NCI-H526 (cell line): ENCODE results near the gene DDAH2.
A peak's percentile ranks its signal among the peaks of the same experiment; 100 is the strongest.

Source experiments
- DNase-seq, 2 experiments: peaks; one replicate each; lab custom pipeline; 2025; lab: John Stamatoyannopoulos, UW

Gene DDAH2

GRCh38 chr6:31690231-31691077, 38.6 kb downstream of the DDAH2 start:
- DNase-seq = no peak

DNA sequence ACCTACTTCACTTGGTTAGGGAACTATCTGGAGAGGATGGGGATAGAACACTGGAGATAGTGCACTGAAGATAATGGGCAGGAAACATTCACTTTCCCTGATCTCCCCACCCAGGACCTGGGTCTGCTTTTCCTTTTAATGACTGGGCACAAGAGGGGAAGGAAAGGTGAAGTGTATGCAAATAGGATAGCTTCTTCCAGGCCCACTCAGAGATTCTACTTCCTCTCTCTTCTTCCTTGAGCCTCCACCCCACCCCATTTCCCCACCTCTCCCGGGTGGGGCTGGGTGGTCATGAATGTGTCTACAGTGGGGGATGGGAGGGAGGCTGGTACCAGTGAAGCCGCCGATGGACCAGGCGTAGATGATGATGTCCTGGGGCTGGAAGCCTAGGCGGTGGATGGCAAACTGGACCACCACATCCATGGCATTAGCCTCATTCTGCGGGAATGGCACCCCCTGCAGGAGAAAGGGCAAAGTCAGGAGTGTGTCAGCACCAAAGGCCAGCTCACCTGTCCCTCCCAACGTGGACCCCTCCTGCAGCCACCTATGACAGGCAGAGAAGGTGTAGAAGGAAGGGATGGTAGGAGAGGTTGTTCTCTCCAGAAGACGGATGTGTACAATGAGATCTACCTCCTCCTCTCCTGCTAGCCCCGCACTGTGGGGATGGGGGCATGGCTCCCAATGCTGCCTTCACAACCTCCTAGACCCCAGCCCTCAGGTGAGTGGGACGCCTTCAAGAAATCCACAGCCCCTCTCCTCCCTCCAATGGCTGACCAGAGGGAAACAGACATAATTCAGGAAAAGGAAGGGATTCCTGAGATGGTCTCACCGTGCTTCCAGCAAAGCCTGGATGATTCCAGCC, 39.6 kb downstream of the DDAH2 start:
- peak in 1 of 2 experiments; percentile 16 for DNase-seq

DNA sequence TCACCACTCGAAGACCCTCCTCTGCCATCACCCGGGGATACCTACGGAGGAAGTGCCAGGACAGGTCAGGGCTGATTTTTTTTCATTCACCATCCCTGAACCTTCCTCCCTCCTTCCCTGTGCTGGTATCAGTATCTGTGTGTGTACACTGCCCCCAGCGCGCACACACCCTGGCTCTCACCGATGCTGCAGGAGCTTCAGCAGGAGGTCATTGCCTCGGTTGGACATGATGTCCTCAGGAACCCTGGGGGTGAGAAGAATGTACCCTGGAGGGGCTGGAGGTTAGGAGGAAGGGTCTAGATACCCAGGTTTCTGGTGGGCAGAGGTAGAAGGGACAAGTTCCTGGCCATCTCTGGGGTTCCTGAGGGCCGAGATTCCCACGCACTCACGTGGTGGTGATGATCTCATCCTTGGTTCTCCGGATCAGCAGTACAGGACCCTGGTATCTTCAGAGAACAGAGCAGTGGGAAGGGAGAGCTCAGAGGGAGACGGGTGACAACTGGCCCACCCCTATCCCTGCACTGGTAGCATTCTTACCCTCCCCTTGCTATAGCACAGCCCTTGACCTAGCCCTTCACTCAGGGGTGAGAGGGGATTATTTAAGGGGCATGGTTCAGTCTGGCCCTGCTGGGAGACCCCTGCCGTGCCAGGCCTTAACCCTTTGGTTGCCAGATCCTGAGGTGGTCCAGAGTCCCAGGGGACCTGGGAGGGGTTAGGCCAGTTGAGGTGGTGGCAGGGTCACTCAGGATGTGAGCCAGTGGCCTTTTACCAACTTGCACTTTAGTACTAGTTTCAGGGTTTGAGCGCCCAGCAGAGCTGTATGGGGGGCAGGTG, 41.0 kb downstream of the DDAH2 start:
- DNase-seq = no peak

DNA sequence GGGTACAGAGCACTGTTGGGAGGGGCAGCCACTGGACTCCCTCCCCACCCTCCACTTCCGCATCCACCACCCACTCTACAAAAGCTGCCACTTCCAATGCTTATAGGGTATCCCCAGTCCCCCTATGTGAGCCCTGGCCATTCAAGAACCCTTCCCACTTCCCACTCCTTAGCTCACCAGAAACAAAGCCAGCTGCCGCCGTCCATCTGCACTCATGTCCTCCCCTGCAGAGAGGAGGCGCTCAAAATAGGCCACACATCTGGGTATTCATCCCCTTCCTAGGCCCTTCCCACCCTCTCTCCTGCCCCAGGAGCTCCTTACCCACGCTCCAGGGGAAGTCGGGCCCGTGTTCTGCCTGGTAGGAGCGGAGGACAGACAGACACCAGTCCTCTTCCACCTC, 41.8 kb downstream of the DDAH2 start:
- no peak for DNase-seq

GRCh38 chr6:31686483-31686882, 42.6 kb downstream of the DDAH2 start:
- no peak for DNase-seq

GRCh38 chr6:31683591-31683990, 45.5 kb downstream of the DDAH2 start:
- DNase-seq = no peak

DNA sequence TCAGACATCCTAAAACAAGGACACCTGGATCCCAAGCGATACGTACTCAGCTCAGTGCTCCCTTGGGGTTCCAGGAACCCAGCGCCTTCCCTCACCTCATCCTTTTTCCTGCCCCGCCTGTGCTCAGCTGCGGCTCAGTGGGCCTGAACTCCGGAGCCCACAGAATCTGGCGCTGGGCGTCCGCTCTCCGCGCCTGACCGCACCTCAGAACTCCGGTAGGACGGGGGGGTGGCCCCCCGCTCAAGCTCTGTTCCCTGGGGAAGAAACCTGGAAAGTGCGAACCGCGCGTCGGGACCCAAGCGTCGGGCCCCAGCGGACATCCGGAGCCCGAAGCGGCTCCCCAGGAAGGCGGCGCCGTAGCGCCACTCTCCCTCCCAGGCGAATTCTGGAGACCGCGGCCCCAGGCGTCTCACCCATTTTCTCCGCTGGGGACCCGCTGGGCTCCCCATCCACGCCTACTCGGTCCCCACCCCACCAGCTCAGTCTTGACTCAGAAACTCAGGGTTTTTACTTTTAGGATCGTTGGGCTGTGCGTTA, 47.9 kb downstream of the DDAH2 start:
- DNase-seq = peak in 1 of 2 experiments; percentile 77

DNA sequence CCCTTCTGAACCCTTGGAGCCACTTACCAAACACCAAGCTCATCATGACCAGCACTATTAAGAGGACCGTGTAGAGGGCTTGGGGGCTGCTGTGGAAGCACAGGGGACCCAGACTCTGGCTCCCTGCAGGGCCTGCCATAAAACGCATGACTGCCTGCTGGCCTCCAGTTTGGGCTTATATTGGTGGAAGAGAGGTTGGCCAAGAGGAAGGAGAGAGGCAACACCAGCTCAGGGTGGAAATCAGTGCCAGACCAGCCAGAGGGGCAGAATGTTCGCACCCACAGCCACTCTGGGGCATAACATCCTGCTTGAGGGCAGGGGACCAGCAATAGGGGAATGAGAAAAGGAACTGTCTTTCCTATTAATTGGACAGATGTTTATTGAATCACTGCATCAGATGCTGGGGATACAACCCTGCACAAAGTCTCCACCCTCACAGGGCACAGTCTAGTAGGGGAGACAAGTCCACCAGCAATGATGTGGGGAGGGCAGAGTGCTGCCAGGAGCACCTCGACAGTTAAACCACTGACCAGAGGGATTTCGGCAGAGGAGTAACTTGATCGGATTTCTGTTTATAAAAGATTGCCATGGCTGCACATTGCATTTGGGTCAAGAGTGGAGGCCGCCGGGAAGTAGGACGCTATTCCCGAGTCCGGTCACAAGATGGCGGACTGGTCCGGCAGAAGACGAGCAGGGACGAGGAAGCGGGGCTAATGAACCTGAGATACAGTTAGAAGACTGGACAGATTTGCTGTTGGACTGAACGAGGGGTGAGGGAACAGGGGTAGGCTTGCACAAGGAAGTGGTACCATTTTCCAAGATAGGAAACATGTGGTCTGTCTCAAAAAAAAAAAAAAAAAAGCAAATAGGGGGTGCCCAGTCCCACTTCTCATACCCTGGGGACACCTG, 48.6 kb downstream of the DDAH2 start, which contains the start of gene LY6G5C:
Gene LY6G5C, minus strand, starts transcription at position 842 of the 909 bp plus-strand sequence. Its CDS starts 694 bp downstream, at position 148.
- peak; percentile 78 to 87 for DNase-seq

GRCh38 chr6:31677955-31678354, 51.1 kb downstream of the DDAH2 start:
- DNase-seq = no peak
